HAP-1 (cell line): ENCODE measurements around the gene NAT14.
A peak's percentile ranks its signal among the peaks of the same experiment; 100 is the strongest.

Source experiments
- DNase-seq, 2 experiments: peaks; one replicate each; pipeline ENCODE4 v3.0.0-alpha.2; 2016 to 2020; ENCODE audit warnings: low spot score in 2 of 2
- H3K27me3 ChIP-seq: fragments of 250-450 bp; sonication (Bioruptor Pico); 2 replicates; pipeline ENCODE4 v1.5.1; 2020; ENCODE audit warnings: low read depth, mild to moderate bottlenecking, moderate library complexity
- H3K36me3 ChIP-seq: fragments of 250-450 bp; sonication (Bioruptor Pico); replicated peaks from 2 replicates; pipeline ENCODE4 v1.5.1; 2020; ENCODE audit warnings: mild to moderate bottlenecking
- H3K4me1 ChIP-seq: fragments of 250-450 bp; sonication (Bioruptor Pico); 2 replicates; pipeline ENCODE4 v1.5.1; 2020; ENCODE audit warnings: mild to moderate bottlenecking
- H3K4me3 ChIP-seq: fragments of 250-450 bp; sonication (Bioruptor Pico); 2 replicates; pipeline ENCODE4 v1.5.1; 2020; ENCODE audit warnings: mild to moderate bottlenecking, moderate library complexity
- H3K9me3 ChIP-seq: fragments of 250-450 bp; sonication (Bioruptor Pico); 2 replicates; pipeline ENCODE4 v1.5.1; 2020; ENCODE audit warnings: mild to moderate bottlenecking, moderate library complexity
- in situ Hi-C: fragments of 300-500 bp; cut with MboI; formaldehyde crosslinking; loops from 3 replicates; pipeline ENCODE4 v1.14.3; 2020; ENCODE audit warnings: low sequenced_read_pairs, inconsistent platforms, mixed read lengths

NAT14 gene

GRCh38 chr19:55459950-55460657 is 24.9 kb upstream of the NAT14 start:
- in situ Hi-C loops: no loop called here
- peak in 1 of 2 experiments; percentile 51 for DNase-seq
- Histone ChIP-seq H3K4me1 (peaks cover 26% of the 10 kb centered on the region), H3K9me3 (no peaks in the 10 kb centered on the region), H3K36me3 (peaks cover 5% of the 10 kb centered on the region; the same call in 1 of the 2 replicates), H3K4me3 (peak overlapping the region; percentile 64), H3K27me3 (no peaks in the 10 kb centered on the region)

- peak overlapping the region; percentile 64 for H3K4me3 ChIP-seq
- peaks cover 26% of the 10 kb centered on the region for H3K4me1 ChIP-seq
- in situ Hi-C loops: no loop called here
- no peaks in the 10 kb centered on the region for H3K9me3 ChIP-seq
- DNase-seq: peak; percentile 91 to 97
- H3K27me3 ChIP-seq: no peaks in the 10 kb centered on the region
- no peaks in the 10 kb centered on the region for H3K36me3 ChIP-seq
Measured at GRCh38 chr19:55460670-55461258, 24.2 kb upstream of the NAT14 start.

- in situ Hi-C loops: no loop called here
- H3K4me3 ChIP-seq: peak within 1 kb of the TSS; percentile 64
- peaks cover 26% of the 10 kb centered on the region for H3K4me1 ChIP-seq
- H3K27me3 ChIP-seq: no peaks in the 10 kb centered on the region
- H3K9me3 ChIP-seq: no peaks in the 10 kb centered on the region
- peak; percentile 99 to 100 for DNase-seq
- H3K36me3 ChIP-seq: no peaks in the 10 kb centered on the region
Measured at GRCh38 chr19:55461259-55461973, 23.6 kb upstream of the NAT14 start, which contains the start of gene ISOC2. Gene ISOC2, minus strand, starts transcription at chr19:55461642. Its CDS starts 5,156 bp downstream, at chr19:55456486.

- H3K4me1 ChIP-seq: peaks cover 26% of the 10 kb centered on the region
- peak overlapping the region; percentile 32 for H3K4me3 ChIP-seq
- no peaks in the 10 kb centered on the region for H3K9me3 ChIP-seq
- H3K36me3 ChIP-seq: no peaks in the 10 kb centered on the region
- peak in 1 of 2 experiments; percentile 61 for DNase-seq
- H3K27me3 ChIP-seq: no peaks in the 10 kb centered on the region
- in situ Hi-C loops: no loop called here
Measured at GRCh38 chr19:55461974-55462626, 22.9 kb upstream of the NAT14 start.

GRCh38 chr19:55462722-55463121 is 22.3 kb upstream of the NAT14 start:
- no peak overlapping the region for H3K4me3 ChIP-seq
- in situ Hi-C loops: no loop called here
- peaks cover 26% of the 10 kb centered on the region for H3K4me1 ChIP-seq
- H3K27me3 ChIP-seq: no peaks in the 10 kb centered on the region
- no peaks in the 10 kb centered on the region for H3K36me3 ChIP-seq
- DNase-seq: no peak
- no peaks in the 10 kb centered on the region for H3K9me3 ChIP-seq

- H3K4me3 ChIP-seq: no peak overlapping the region
- DNase-seq: no peak
- no peaks in the 10 kb centered on the region for H3K36me3 ChIP-seq
- in situ Hi-C loops: no loop called here
- peaks cover 24% of the 10 kb centered on the region for H3K4me1 ChIP-seq
- no peaks in the 10 kb centered on the region for H3K9me3 ChIP-seq
- H3K27me3 ChIP-seq: no peaks in the 10 kb centered on the region
Measured at GRCh38 chr19:55463583-55464031, 21.4 kb upstream of the NAT14 start.

- in situ Hi-C loops: no loop called here
- H3K9me3 ChIP-seq: no peaks in the 10 kb centered on the region
- no peak for DNase-seq
- no peaks in the 10 kb centered on the region for H3K36me3 ChIP-seq
- H3K4me1 ChIP-seq: peaks cover 18% of the 10 kb centered on the region
- H3K4me3 ChIP-seq: no peak overlapping the region
- H3K27me3 ChIP-seq: no peaks in the 10 kb centered on the region
Measured at GRCh38 chr19:55464039-55464661, 20.8 kb upstream of the NAT14 start.

GRCh38 chr19:55464662-55465054 is 20.3 kb upstream of the NAT14 start, which contains the start of gene C19orf85:
Gene C19orf85, minus strand, starts transcription at chr19:55464751. Its CDS starts 197 bp downstream, at chr19:55464554.
- Histone ChIP-seq H3K36me3 (no peaks in the 10 kb centered on the region), H3K27me3 (no peaks in the 10 kb centered on the region), H3K4me3 (no peak within 1 kb of the TSS), H3K9me3 (no peaks in the 10 kb centered on the region), H3K4me1 (peaks cover 13% of the 10 kb centered on the region)
- DNase-seq: no peak
- in situ Hi-C loops: no loop called here

- DNase-seq: no peak
- no peaks in the 10 kb centered on the region for H3K27me3 ChIP-seq
- H3K4me3 ChIP-seq: no peak overlapping the region
- no peaks in the 10 kb centered on the region for H3K9me3 ChIP-seq
- in situ Hi-C loops: no loop called here
- no peaks in the 10 kb centered on the region for H3K36me3 ChIP-seq
- peaks cover 5% of the 10 kb centered on the region for H3K4me1 ChIP-seq
Measured at GRCh38 chr19:55465460-55466240, 19.3 kb upstream of the NAT14 start.

- peaks cover 4% of the 10 kb centered on the region for H3K4me1 ChIP-seq
- H3K27me3 ChIP-seq: no peaks in the 10 kb centered on the region
- no peak overlapping the region for H3K4me3 ChIP-seq
Measured at GRCh38 chr19:55466241-55466614, 18.8 kb upstream of the NAT14 start.

GRCh38 chr19:55467236-55468053 is 17.5 kb upstream of the NAT14 start:
- Histone ChIP-seq H3K4me1 (no peaks in the 10 kb centered on the region), H3K27me3 (no peaks in the 10 kb centered on the region), H3K9me3 (no peaks in the 10 kb centered on the region), H3K4me3 (no peak overlapping the region), H3K36me3 (no peaks in the 10 kb centered on the region)
- DNase-seq: peak in 1 of 2 experiments; percentile 77
- in situ Hi-C loops: no loop called here

More at GRCh38 chr19:55466241-55466614, 18.8 kb upstream of the NAT14 start:
- no peak for DNase-seq
- in situ Hi-C loops: no loop called here
- no peaks in the 10 kb centered on the region for H3K36me3 ChIP-seq
- no peaks in the 10 kb centered on the region for H3K9me3 ChIP-seq

- in situ Hi-C loops: no loop called here
- no peak for DNase-seq
- no peaks in the 10 kb centered on the region for H3K9me3 ChIP-seq
- no peak overlapping the region for H3K4me3 ChIP-seq
- H3K4me1 ChIP-seq: no peaks in the 10 kb centered on the region
- H3K27me3 ChIP-seq: no peaks in the 10 kb centered on the region
- H3K36me3 ChIP-seq: no peaks in the 10 kb centered on the region
Measured at GRCh38 chr19:55468054-55468393, 17.0 kb upstream of the NAT14 start.
